ENCODE data around the gene ARSA. TPM values are rescaled to one million over a fixed set of nuclear protein-coding genes. Genes with fewer than 3 reads are reported as not detected.

Gene ARSA
- total and polyA plus RNA-seq, 4 donors: 6.8 to 28.0 (median 15.8) TPM

DNA sequence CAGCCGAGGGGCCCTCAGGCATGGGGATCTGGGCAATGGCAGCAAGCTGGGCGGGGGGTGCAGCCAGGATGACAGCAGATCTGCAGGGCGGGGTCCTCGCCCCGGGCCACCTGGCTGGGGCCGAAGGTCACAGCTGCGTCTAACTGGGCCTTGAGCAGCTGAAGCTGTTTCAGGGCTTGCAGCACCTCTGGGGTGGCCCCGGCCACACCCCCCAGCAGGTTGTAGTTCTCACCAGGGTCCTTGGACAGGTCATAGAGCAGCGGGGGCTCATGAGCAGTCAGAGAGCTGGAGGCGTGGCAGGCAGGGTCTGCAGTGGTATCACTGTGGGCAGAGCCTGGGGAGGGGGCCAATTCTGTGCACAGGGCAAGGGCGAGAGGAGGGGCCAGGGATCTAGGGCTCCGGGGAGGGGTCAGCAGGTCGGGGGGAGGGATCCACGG is 2.8 kb downstream of the ARSA start:
- H3K4me1 ChIP-seq (ENCODE audit: control insufficient read depth in 4 of 4, insufficient read depth in 4 of 4, low read length in 3 of 4): peaks cover 11 to 62% (median 36%) of the 10 kb centered on the region in 4 donors
- no peak for DNase-seq (ENCODE audit: low spot score)
- no peak overlapping the region for H3K27ac ChIP-seq (ENCODE audit: low read depth in 1 of 2, low read length in 2 of 2)

DNA sequence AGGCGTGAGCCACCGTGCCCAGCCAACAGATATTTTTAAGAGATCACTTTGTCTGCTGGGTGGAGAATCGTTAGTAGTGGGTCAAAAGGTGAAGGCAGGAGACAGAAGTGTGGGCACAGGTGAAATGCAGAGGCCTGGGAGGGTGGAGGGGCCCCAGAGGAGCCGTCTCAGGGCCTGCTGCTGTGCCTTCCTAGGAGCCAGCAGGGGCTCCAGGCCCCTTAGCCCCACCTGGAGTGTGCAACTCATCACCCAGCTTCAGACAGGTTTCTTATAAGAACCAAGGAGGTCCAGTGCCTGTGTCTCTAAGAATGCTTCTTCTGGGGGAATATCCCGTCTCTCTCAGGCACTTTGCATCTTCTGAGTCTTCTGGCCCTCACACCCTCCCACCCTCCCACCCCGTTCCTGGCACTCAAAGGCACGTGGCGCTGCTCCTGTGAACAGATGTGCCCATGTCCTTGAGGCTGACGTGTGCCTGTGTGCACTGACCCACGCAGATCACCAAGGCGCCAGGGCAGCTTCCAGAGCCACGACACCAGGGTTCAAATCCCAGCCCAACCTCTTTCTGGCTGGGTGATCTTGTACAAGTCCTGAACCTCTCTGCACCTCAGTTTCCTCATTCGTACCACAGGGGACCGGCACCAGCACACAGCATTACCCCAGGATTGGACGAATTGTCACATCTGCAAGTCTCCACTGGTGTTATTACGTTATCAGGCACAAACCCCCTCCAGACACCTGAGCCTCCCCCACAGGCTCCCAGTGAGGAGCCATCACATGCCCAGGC is 3.4 kb downstream of the ARSA start:
- DNase-seq (ENCODE audit: low spot score): no peak
- WGBS: 87% methylated on average over 16 of the region's 16 CpGs
- peaks cover 11 to 59% (median 36%) of the 10 kb centered on the region in 4 donors for H3K4me1 ChIP-seq (ENCODE audit: control insufficient read depth in 4 of 4, insufficient read depth in 4 of 4, low read length in 3 of 4)
- TF ChIP-seq SP1 (IDR thresholded peaks at IDR 0.05) (no peak), YY1 (IDR thresholded peaks at IDR 0.05) (no peak), TAF1 (conservative IDR thresholded peaks at IDR 0.05) (no peak), JUND (IDR thresholded peaks at IDR 0.05) (no peak), FOXA2 (IDR thresholded peaks at IDR 0.05) (no peak), EGR1 (IDR thresholded peaks at IDR 0.05; ENCODE audit: low read depth in 2 of 2) (no peak), NR2F2 (IDR thresholded peaks at IDR 0.05) (no peak), RAD21 (IDR thresholded peaks at IDR 0.05) (no peak), FOXA1 (IDR thresholded peaks at IDR 0.05) (no peak), RXRA (IDR thresholded peaks at IDR 0.05) (no peak), HNF4A (conservative IDR thresholded peaks at IDR 0.05) (no peak), HNF4G (IDR thresholded peaks at IDR 0.05) (no peak), GABPA (IDR thresholded peaks at IDR 0.05 in 1 of 2, conservative IDR thresholded peaks at IDR 0.05 in 1 of 2) (no peak)
- TF ChIP-seq, protein P1, sequence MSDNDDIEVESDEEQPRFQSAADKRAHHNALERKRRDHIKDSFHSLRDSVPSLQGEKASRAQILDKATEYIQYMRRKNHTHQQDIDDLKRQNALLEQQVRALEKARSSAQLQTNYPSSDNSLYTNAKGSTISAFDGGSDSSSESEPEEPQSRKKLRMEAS (IDR thresholded peaks at IDR 0.05): no peak
- TF ChIP-seq, protein P2, sequence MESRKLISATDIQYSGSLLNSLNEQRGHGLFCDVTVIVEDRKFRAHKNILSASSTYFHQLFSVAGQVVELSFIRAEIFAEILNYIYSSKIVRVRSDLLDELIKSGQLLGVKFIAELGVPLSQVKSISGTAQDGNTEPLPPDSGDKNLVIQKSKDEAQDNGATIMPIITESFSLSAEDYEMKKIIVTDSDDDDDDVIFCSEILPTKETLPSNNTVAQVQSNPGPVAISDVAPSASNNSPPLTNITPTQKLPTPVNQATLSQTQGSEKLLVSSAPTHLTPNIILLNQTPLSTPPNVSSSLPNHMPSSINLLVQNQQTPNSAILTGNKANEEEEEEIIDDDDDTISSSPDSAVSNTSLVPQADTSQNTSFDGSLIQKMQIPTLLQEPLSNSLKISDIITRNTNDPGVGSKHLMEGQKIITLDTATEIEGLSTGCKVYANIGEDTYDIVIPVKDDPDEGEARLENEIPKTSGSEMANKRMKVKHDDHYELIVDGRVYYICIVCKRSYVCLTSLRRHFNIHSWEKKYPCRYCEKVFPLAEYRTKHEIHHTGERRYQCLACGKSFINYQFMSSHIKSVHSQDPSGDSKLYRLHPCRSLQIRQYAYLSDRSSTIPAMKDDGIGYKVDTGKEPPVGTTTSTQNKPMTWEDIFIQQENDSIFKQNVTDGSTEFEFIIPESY (IDR thresholded peaks at IDR 0.05): no peak
- TF ChIP-seq, protein P3, sequence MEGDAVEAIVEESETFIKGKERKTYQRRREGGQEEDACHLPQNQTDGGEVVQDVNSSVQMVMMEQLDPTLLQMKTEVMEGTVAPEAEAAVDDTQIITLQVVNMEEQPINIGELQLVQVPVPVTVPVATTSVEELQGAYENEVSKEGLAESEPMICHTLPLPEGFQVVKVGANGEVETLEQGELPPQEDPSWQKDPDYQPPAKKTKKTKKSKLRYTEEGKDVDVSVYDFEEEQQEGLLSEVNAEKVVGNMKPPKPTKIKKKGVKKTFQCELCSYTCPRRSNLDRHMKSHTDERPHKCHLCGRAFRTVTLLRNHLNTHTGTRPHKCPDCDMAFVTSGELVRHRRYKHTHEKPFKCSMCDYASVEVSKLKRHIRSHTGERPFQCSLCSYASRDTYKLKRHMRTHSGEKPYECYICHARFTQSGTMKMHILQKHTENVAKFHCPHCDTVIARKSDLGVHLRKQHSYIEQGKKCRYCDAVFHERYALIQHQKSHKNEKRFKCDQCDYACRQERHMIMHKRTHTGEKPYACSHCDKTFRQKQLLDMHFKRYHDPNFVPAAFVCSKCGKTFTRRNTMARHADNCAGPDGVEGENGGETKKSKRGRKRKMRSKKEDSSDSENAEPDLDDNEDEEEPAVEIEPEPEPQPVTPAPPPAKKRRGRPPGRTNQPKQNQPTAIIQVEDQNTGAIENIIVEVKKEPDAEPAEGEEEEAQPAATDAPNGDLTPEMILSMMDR (IDR thresholded peaks at IDR 0.05; ENCODE audit: low read depth, low read length, missing input control): no peak
- TF ChIP-seq, protein P4, sequence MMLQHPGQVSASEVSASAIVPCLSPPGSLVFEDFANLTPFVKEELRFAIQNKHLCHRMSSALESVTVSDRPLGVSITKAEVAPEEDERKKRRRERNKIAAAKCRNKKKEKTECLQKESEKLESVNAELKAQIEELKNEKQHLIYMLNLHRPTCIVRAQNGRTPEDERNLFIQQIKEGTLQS (IDR thresholded peaks at IDR 0.05): no peak

More for the DNA sequence above, 2.8 kb downstream of the ARSA start:
- no peak overlapping the region for H3K4me3 ChIP-seq (ENCODE audit: low read depth in 1 of 3, low read length in 3 of 3)
- no peak overlapping the region for H3K9ac ChIP-seq (ENCODE audit: low read depth in 1 of 2, low read length in 2 of 2)
- WGBS: 79% methylated on average over 14 of the region's 14 CpGs
- H3K27me3 ChIP-seq (ENCODE audit: control insufficient read depth in 4 of 4, insufficient read depth in 4 of 4, low read length in 3 of 4): no peaks in the 10 kb centered on the region
- TF ChIP-seq HNF4A (conservative IDR thresholded peaks at IDR 0.05) (no peak), TAF1 (conservative IDR thresholded peaks at IDR 0.05) (no peak), YY1 (IDR thresholded peaks at IDR 0.05) (no peak), NR2F2 (IDR thresholded peaks at IDR 0.05) (no peak), JUND (IDR thresholded peaks at IDR 0.05) (no peak), HNF4G (IDR thresholded peaks at IDR 0.05) (no peak), SP1 (IDR thresholded peaks at IDR 0.05) (no peak), RXRA (IDR thresholded peaks at IDR 0.05) (no peak), EGR1 (IDR thresholded peaks at IDR 0.05; ENCODE audit: low read depth in 2 of 2) (no peak), FOXA1 (IDR thresholded peaks at IDR 0.05) (no peak), GABPA (IDR thresholded peaks at IDR 0.05 in 1 of 2, conservative IDR thresholded peaks at IDR 0.05 in 1 of 2) (no peak)
- TF ChIP-seq, protein P3 (IDR thresholded peaks at IDR 0.05; ENCODE audit: low read depth, low read length, missing input control): no peak
- TF ChIP-seq, protein P2 (IDR thresholded peaks at IDR 0.05): no peak
- TF ChIP-seq, protein P4 (IDR thresholded peaks at IDR 0.05): no peak
- H3K9me3 ChIP-seq (ENCODE audit: control insufficient read depth in 4 of 4, low read length in 3 of 4): no peaks in the 10 kb centered on the region
- H3K36me3 ChIP-seq (ENCODE audit: control insufficient read depth in 4 of 4, insufficient read depth in 3 of 4, low read depth in 1 of 4, low read length in 3 of 4): no peaks in the 10 kb centered on the region

More for the DNA sequence above, 3.4 kb downstream of the ARSA start:
- Histone ChIP-seq H3K4me3 (ENCODE audit: low read depth in 1 of 3, low read length in 3 of 3) (no peak overlapping the region), H3K36me3 (ENCODE audit: control insufficient read depth in 4 of 4, insufficient read depth in 3 of 4, low read depth in 1 of 4, low read length in 3 of 4) (no peaks in the 10 kb centered on the region), H3K27ac (ENCODE audit: low read depth in 1 of 2, low read length in 2 of 2) (no peak overlapping the region), H3K27me3 (ENCODE audit: control insufficient read depth in 4 of 4, insufficient read depth in 4 of 4, low read length in 3 of 4) (no peaks in the 10 kb centered on the region), H3K9me3 (ENCODE audit: control insufficient read depth in 4 of 4, low read length in 3 of 4) (no peaks in the 10 kb centered on the region), H3K9ac (ENCODE audit: low read depth in 1 of 2, low read length in 2 of 2) (no peak overlapping the region)
